ENCODE results near the gene TAS2R40.
A peak's percentile ranks its signal among the peaks of the same experiment; 100 is the strongest.
"Not testable (repeated sequence)": the region's sequence is repeated elsewhere in the genome, so short reads cannot be mapped to it uniquely, and the experiment has no call there.

Gene TAS2R40

DNA sequence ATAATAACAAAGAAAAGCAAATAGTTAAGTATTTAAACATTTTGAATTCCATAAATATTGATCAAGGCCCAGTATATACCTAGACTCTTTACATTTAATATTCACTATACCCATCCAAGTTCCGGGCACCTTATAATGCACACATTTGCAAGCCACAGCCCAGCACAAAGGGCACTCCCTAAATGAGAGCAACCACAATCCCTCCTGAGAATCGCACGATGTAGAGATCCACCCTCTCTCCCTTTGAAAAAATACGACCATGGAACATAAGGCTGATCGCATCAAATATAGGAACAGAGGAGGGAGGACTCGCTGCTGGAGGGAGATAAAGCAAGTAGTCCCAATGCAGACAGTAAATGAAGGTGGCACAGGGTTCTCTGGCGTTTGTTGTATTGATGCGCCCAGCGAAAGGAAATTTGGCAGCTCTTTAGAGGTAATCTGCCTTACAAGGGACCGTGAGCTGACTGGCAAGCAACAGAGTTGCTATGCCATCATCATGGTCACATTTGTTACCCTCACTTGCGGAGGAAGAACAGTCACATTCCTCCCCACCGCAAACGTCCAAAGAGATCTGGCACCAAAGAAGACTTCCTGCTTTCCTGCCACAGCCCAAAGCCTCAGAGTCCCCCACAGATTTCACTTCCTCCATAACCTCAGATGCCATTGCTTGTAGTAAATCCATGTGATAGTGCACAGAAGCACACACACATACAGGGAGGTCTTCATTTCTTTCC lies 16.1 kb upstream of the TAS2R40 start:
- TF ChIP-seq CTCF (IDR thresholded peaks at IDR 0.05; ENCODE audit: control insufficient read depth, insufficient read depth, low read depth, low read length, missing control alignments) = no peak
- H3K4me3 ChIP-seq (ENCODE audit: control insufficient read depth, low read depth, low read length) = no peak overlapping the region
- DNase-seq (ENCODE audit: low read depth) = no peak

DNA sequence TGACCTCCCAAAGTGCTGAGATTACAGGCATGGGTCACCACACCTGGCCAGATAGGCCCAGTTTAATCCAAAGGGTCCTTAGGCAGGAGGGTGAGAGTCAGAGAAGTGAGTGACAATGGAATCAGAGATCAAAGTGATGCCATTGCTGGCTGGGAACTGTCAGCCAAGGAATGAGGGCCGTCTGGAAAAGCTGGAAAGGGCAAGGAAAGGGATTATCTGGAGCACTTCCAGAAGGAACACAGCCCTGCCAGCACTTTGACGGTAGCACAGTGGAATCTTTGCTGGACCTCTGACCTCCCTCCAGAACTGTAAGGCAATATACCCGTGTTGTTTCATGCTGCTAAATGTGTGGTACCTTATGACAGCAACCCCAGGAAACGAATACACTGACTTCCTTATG lies 11.3 kb upstream of the TAS2R40 start:
- no peak overlapping the region for H3K4me3 ChIP-seq (ENCODE audit: control insufficient read depth, low read depth, low read length)
- no peak for TF ChIP-seq CTCF (IDR thresholded peaks at IDR 0.05; ENCODE audit: control insufficient read depth, insufficient read depth, low read depth, low read length, missing control alignments)
- DNase-seq (ENCODE audit: low read depth) = no peak

GRCh38 chr7:143213478-143213877 lies 8.4 kb upstream of the TAS2R40 start:
- not testable (repeated sequence) for DNase-seq (ENCODE audit: low read depth); H3K4me3 ChIP-seq (ENCODE audit: control insufficient read depth, low read depth, low read length)

DNA sequence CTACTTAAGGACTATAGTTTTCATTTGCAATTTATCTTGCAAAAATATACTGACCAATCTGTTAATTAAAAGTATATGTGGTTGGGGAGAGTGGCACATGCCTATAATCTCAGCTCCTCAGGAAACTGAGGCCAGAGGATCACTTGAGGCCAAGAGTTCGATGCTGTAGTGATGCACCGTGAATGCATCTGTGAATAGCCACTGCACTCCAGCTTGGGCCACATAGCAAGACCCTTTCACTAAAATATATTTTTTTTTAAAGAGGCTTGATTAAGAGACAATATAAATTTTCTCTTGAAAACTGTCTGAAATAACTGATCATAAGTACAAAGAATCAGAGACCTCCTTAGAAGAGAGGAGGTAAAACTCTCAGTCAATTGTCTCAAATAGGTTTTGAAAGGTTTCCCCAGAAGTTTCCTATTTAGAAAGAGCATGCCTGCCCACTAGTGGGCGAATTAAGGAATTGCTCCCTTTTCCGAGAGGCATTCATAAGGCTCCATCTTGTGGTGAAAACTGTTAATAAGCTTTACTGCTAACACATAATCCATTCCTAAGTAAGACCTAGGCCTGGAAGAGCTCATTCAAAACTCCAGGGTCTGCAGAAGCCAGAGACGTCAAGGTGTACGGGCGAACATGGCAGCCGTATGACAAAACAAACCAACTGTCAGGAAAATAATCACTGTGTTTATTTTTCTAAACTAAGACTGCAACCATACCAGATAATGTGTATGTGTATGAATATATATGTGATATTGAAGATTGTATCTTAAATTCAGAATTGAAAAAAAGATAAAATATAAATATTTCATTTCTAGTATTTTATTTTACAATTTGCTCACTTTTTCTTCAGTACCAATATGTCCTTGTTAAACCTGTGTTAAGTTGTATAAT lies 6.8 kb upstream of the TAS2R40 start:
- peak; percentile 74 for DNase-seq (ENCODE audit: low read depth)
- TF ChIP-seq CTCF (IDR thresholded peaks at IDR 0.05; ENCODE audit: control insufficient read depth, insufficient read depth, low read depth, low read length, missing control alignments) = peak; percentile 100
- H3K4me3 ChIP-seq (ENCODE audit: control insufficient read depth, low read depth, low read length) = no peak overlapping the region

- no peak overlapping the region for H3K4me3 ChIP-seq (ENCODE audit: control insufficient read depth, low read depth, low read length)
- TF ChIP-seq CTCF (IDR thresholded peaks at IDR 0.05; ENCODE audit: control insufficient read depth, insufficient read depth, low read depth, low read length, missing control alignments) = no peak
- DNase-seq (ENCODE audit: low read depth) = peak; percentile 5
Measured at GRCh38 chr7:143216151-143216550, 5.7 kb upstream of the TAS2R40 start.

- no peak overlapping the region for H3K4me3 ChIP-seq (ENCODE audit: control insufficient read depth, low read depth, low read length)
- TF ChIP-seq CTCF (IDR thresholded peaks at IDR 0.05; ENCODE audit: control insufficient read depth, insufficient read depth, low read depth, low read length, missing control alignments) = no peak
- no peak for DNase-seq (ENCODE audit: low read depth)
Measured at GRCh38 chr7:143216686-143217085, 5.2 kb upstream of the TAS2R40 start.

DNA sequence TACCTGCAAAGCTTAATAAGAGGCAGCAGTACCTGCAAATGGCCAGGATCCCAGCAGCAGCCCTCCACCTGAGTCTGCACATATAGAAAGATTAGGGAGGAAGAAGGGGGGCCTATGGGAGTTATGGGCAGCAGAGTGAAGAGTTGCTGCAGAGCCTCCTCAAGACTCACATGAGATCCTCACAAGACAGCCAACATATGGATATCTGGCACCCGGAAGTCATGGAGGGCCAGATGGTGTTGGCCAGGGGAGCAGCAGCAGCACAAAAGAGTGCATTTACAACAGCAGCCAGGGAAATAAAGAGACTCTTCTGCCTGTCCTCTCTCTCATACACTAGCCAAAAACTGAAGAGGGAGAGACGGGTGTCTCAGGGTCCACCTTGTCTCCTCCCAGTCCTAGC lies 4.0 kb upstream of the TAS2R40 start:
- DNase-seq (ENCODE audit: low read depth) = no peak
- no peak for TF ChIP-seq CTCF (IDR thresholded peaks at IDR 0.05; ENCODE audit: control insufficient read depth, insufficient read depth, low read depth, low read length, missing control alignments)
- no peak overlapping the region for H3K4me3 ChIP-seq (ENCODE audit: control insufficient read depth, low read depth, low read length)
